H1 (cell line): ENCODE measurements around the gene ACTN2. TPM values are rescaled to one million over a fixed set of nuclear protein-coding genes. Genes with fewer than 3 reads are reported as not detected.

ENCODE experiments used
- CTCF ChIA-PET: fragments of 300-600 bp; sonication (Branson Sonifier 250); formaldehyde crosslinking; loops from one replicate; lab custom pipeline; 2021; ENCODE audit not compliant: partially characterized antibody; lab: Charles Lee
- POLR2A ChIA-PET: fragments of 300-600 bp; sonication (Branson Sonifier 250); formaldehyde crosslinking; loops from one replicate; lab custom pipeline; 2021; ENCODE audit warnings: inconsistent platforms; ENCODE audit not compliant: partially characterized antibody; lab: Charles Lee
- DNase-seq, 2 experiments: peaks; one replicate each; pipeline versions ENCODE4 v3.0.0 to v3.0.0-alpha.2; 2010 to 2022; ENCODE audit warnings: low spot score in 2 of 2, low read depth in 1 of 2, mixed read lengths in 1 of 2
- FAIRE-seq: peaks from 2 replicates; lab custom pipeline; 2011; peaks lifted over from hg19 to GRCh38; lab: Jason Lieb, UNC
- H2AFZ ChIP-seq: 2 replicates; pipeline ENCODE4 v1.8.1; 2012; ENCODE audit warnings: low read length, inconsistent platforms
- H2AK5ac ChIP-seq: 2 replicates; pipeline ENCODE4 v1.6.1; 2013; ENCODE audit warnings: low read depth, low read length
- H2BK120ac ChIP-seq: replicated peaks from 2 replicates; pipeline ENCODE3; 2013; ENCODE audit warnings: low read depth, low read length, inconsistent platforms
- H2BK12ac ChIP-seq: 2 replicates; pipeline ENCODE4 v1.6.1; 2013; ENCODE audit warnings: low read depth, low read length
- H2BK15ac ChIP-seq: 2 replicates; pipeline ENCODE4 v1.6.1; 2013; ENCODE audit warnings: low read length
- H2BK20ac ChIP-seq: 2 replicates; pipeline ENCODE4 v1.6.1; 2013; ENCODE audit warnings: low read length
- H2BK5ac ChIP-seq: 2 replicates; pipeline ENCODE4 v1.6.1; 2013; ENCODE audit warnings: low read depth, low read length
- H3K14ac ChIP-seq: 2 replicates; pipeline ENCODE4 v1.6.1; 2013; ENCODE audit warnings: inconsistent platforms; ENCODE audit not compliant: insufficient read length
- H3K18ac ChIP-seq: 2 replicates; pipeline ENCODE4 v1.6.1; 2013; ENCODE audit warnings: low read length; ENCODE audit errors: extremely low read depth
- H3K23ac ChIP-seq: 2 replicates; pipeline ENCODE4 v1.6.1; 2013; ENCODE audit warnings: inconsistent platforms; ENCODE audit not compliant: insufficient read length
- H3K23me2 ChIP-seq: 2 replicates; pipeline ENCODE4 v1.6.1; 2013; ENCODE audit warnings: low read depth, low read length
- H3K27ac ChIP-seq: 2 replicates; pipeline ENCODE4 v1.6.1; 2011; ENCODE audit warnings: low read depth, low read length, inconsistent platforms
- H3K27me3 ChIP-seq, 4 experiments: replicated peaks in 1 of 4; 1 replicate in 1 of 4; 2 replicates in 3 of 4; pipeline versions ENCODE4 v1.6.1 to v1.8.1; 2011 to 2013; ENCODE audit warnings: low read length in 3 of 4, mild to moderate bottlenecking in 3 of 4, inconsistent platforms in 2 of 4, mixed read lengths in 2 of 4, moderate library complexity in 1 of 4; ENCODE audit not compliant: control insufficient read depth in 3 of 4, insufficient read depth in 3 of 4; ENCODE audit errors: extremely low read depth in 1 of 4
- H3K36me3 ChIP-seq, 4 experiments: 2 replicates each; pipeline versions ENCODE4 v1.6.1 to v1.8.1; 2011 to 2013; ENCODE audit warnings: mild to moderate bottlenecking in 4 of 4, low read length in 3 of 4, moderate library complexity in 2 of 4, control low read depth in 1 of 4, inconsistent platforms in 1 of 4; ENCODE audit not compliant: insufficient read depth in 4 of 4, control insufficient read depth in 2 of 4
- H3K4ac ChIP-seq: replicated peaks from 2 replicates; pipeline ENCODE3; 2013; ENCODE audit warnings: low read length, low read depth, mixed read lengths, inconsistent platforms; ENCODE audit not compliant: insufficient read length
- H3K4me1 ChIP-seq, 4 experiments: replicated peaks in 1 of 4; 1 replicate in 1 of 4; 2 replicates in 3 of 4; pipeline versions ENCODE4 v1.6.1 to v1.8.1; 2011 to 2013; ENCODE audit warnings: low read length in 3 of 4, inconsistent platforms in 2 of 4, mixed read lengths in 1 of 4; ENCODE audit not compliant: insufficient read depth in 4 of 4, control insufficient read depth in 3 of 4
- H3K4me2 ChIP-seq, 2 experiments: 2 replicates each; pipeline versions ENCODE4 v1.6.1 to v1.8.1; 2011 to 2013; ENCODE audit warnings: low read depth in 2 of 2, low read length in 2 of 2, control low read depth in 1 of 2, inconsistent platforms in 1 of 2, mild to moderate bottlenecking in 1 of 2; ENCODE audit not compliant: insufficient read depth in 1 of 2
- H3K4me3 ChIP-seq, 4 experiments: fragments of 200-600, 300-600 bp in 1 of 4; sonication (generic), shearing (Covaris generic), sonication (Bioruptor Twin) in 1 of 4; 2 replicates each; pipeline versions ENCODE4 v1.5.1 to v1.8.1; 2011 to 2016; ENCODE audit warnings: low read length in 4 of 4, low read depth in 3 of 4, control low read depth in 2 of 4, inconsistent platforms in 2 of 4, mild to moderate bottlenecking in 2 of 4, mixed read lengths in 1 of 4, moderate library complexity in 1 of 4; ENCODE audit not compliant: insufficient read depth in 2 of 4; ENCODE audit errors: extremely low read depth in 1 of 4
- H3K56ac ChIP-seq: replicated peaks from 2 replicates; pipeline ENCODE3; 2013; ENCODE audit warnings: low read depth, mild to moderate bottlenecking, mixed read lengths, low read length, inconsistent platforms; ENCODE audit not compliant: insufficient read length
- H3K79me1 ChIP-seq: 2 replicates; pipeline ENCODE4 v1.6.1; 2013; ENCODE audit warnings: low read depth, low read length, control low read depth
- H3K79me2 ChIP-seq, 2 experiments: 2 replicates each; pipeline versions ENCODE4 v1.6.1 to v1.8.1; 2012 to 2013; ENCODE audit warnings: low read length in 2 of 2, mild to moderate bottlenecking in 2 of 2, inconsistent platforms in 1 of 2; ENCODE audit not compliant: insufficient read depth in 2 of 2, control insufficient read depth in 1 of 2
- H3K9ac ChIP-seq, 4 experiments: replicated peaks in 1 of 4; 1 replicate in 1 of 4; 2 replicates in 3 of 4; pipeline versions ENCODE4 v1.6.1 to v1.8.1; 2011 to 2013; ENCODE audit warnings: low read depth in 3 of 4, low read length in 3 of 4, control low read depth in 2 of 4, mild to moderate bottlenecking in 2 of 4, moderate library complexity in 2 of 4, inconsistent platforms in 1 of 4; ENCODE audit errors: extremely low read depth in 1 of 4
- H3K9me3 ChIP-seq, 2 experiments: 2 replicates each; pipeline versions ENCODE4 v1.6.1 to v1.8.1; 2012 to 2013; ENCODE audit warnings: mild to moderate bottlenecking in 2 of 2, moderate library complexity in 2 of 2, control low read depth in 1 of 2, inconsistent platforms in 1 of 2, low read depth in 1 of 2, low read length in 1 of 2, mixed read lengths in 1 of 2; ENCODE audit not compliant: insufficient read depth in 2 of 2
- H4K20me1 ChIP-seq, 2 experiments: replicated peaks in 1 of 2; 2 replicates each; pipeline versions ENCODE3 to v1.8.1; 2011 to 2013; ENCODE audit warnings: inconsistent platforms in 2 of 2, low read length in 2 of 2, mild to moderate bottlenecking in 1 of 2; ENCODE audit not compliant: insufficient read depth in 2 of 2, control insufficient read depth in 1 of 2
- H4K5ac ChIP-seq: 2 replicates; pipeline ENCODE4 v1.6.1; 2013; ENCODE audit warnings: low read length, low read depth, mixed read lengths, inconsistent platforms; ENCODE audit not compliant: insufficient read length
- H4K8ac ChIP-seq: 2 replicates; pipeline ENCODE4 v1.8.0; 2013; ENCODE audit warnings: mild to moderate bottlenecking, moderate library complexity, low read length, inconsistent platforms; ENCODE audit not compliant: insufficient read depth; ENCODE audit errors: extremely low read depth
- H4K91ac ChIP-seq: replicated peaks from 2 replicates; pipeline ENCODE3; 2013; ENCODE audit warnings: low read length, mixed read lengths, inconsistent platforms; ENCODE audit not compliant: insufficient read length
- CEBPB ChIP-seq: IDR thresholded peaks from 2 replicates; pipeline ENCODE4 v1.6.1; 2012; ENCODE audit warnings: low read depth, low read length
- CREB1 ChIP-seq: IDR thresholded peaks from 2 replicates; pipeline ENCODE4 v1.6.1; 2012; ENCODE audit warnings: inconsistent platforms
- KDM5A ChIP-seq: fragments of 200-600 bp; IDR thresholded peaks from 2 replicates; pipeline ENCODE4 v1.7.1; 2012; ENCODE audit warnings: mild to moderate bottlenecking, low read length, inconsistent platforms, mixed read lengths
- RXRA ChIP-seq: IDR thresholded peaks from 2 replicates; pipeline ENCODE4 v1.6.1; 2011; ENCODE audit warnings: low read depth, mild to moderate bottlenecking, low read length, moderate library complexity; ENCODE audit not compliant: insufficient read depth
- SP4 ChIP-seq: IDR thresholded peaks from 2 replicates; pipeline ENCODE4 v1.6.1; 2012; ENCODE audit warnings: low read length, inconsistent platforms
- WGBS, 2 experiments: shearing (Covaris generic) in 1 of 2; methylation state at CpG; one replicate each; pipeline versions ENCODE4 v1.1.6 to v1.1.7; 2013 to 2015; ENCODE audit warnings: low lambda C conversion rate in 2 of 2, mixed read lengths in 2 of 2, inconsistent platforms in 1 of 2, low coverage in 1 of 2, missing lambda C conversion rate in 1 of 2; ENCODE audit not compliant: insufficient replicate concordance in 2 of 2, insufficient coverage in 1 of 2, insufficient read length in 1 of 2; ENCODE audit errors: extremely low coverage in 1 of 2, missing lambda C conversion rate in 1 of 2; 5-methylcytosine and 5-hydroxymethylcytosine counted together
- polyA plus RNA-seq, 7 experiments: library from polyadenylated mRNA; depleted of rRNA in 3 of 7; stranded (reverse) in 5 of 7; unstranded in 2 of 7; fragments of >200 nt in 5 of 7; fragments of 200-250 nt in 2 of 7; gene quantifications; 1 replicate in 5 of 7; 2 replicates in 1 of 7; 4 replicates in 1 of 7; pipeline versions ENCODE4 v1.2.1 to v1.2.3, GENCODE V29; 2011 to 2013; ENCODE audit warnings: missing spikeins in 2 of 7, mixed read lengths in 2 of 7
- total RNA-seq: library from RNA; stranded (reverse); fragmentation: NEBNext Ultra II Directional; extraction: Animal tissue kit (Norgen Biotek cat#: 25700); gene quantifications from 2 replicates; pipeline ENCODE4 v1.2.1, GENCODE V29; 2021
- TF ChIP-seq, protein P1 (sequence below): IDR thresholded peaks from 2 replicates; pipeline ENCODE4 v1.6.1; 2012; ENCODE audit warnings: inconsistent platforms
- TF ChIP-seq, protein P2 (sequence below): IDR thresholded peaks from 2 replicates; pipeline ENCODE4 v1.6.1; 2012; ENCODE audit warnings: low read length, inconsistent platforms

The ACTN2 gene
- total and polyA plus RNA-seq, 2 of the 8 experiments (the other 6 are each of a cell fraction or from before 2014, with no cell fraction given) = 1.9 to 4.1 TPM

GRCh38 chr1:236642763-236643162 is 43.5 kb upstream of the ACTN2 start:
- peaks cover 0 to 1% (median 0%) of the 10 kb centered on the region in 4 experiments; a peak in 1 of 7 replicates for H3K27me3 ChIP-seq
- no peak overlapping the region for H4K5ac ChIP-seq
- no peaks in the 10 kb centered on the region for H4K20me1 ChIP-seq
- H3K4ac ChIP-seq = no peak overlapping the region
- H3K18ac ChIP-seq = no peak overlapping the region
- DNase-seq (no peak), FAIRE-seq (no peak)
- no peak overlapping the region for H2BK20ac ChIP-seq
- H3K4me3 ChIP-seq = no peak overlapping the region
- no peak overlapping the region for H2BK120ac ChIP-seq
- no peak overlapping the region for H4K8ac ChIP-seq
- no peaks in the 10 kb centered on the region for H3K4me1 ChIP-seq
- no peak overlapping the region for H3K4me2 ChIP-seq
- no peaks in the 10 kb centered on the region for H3K36me3 ChIP-seq
- H3K23me2 ChIP-seq = no peaks in the 10 kb centered on the region
- TF ChIP-seq CREB1 (no peak), CEBPB (no peak), KDM5A (no peak), RXRA (no peak), SP4 (no peak)
- TF ChIP-seq, protein P1, sequence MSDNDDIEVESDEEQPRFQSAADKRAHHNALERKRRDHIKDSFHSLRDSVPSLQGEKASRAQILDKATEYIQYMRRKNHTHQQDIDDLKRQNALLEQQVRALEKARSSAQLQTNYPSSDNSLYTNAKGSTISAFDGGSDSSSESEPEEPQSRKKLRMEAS = no peak
- TF ChIP-seq, protein P2, sequence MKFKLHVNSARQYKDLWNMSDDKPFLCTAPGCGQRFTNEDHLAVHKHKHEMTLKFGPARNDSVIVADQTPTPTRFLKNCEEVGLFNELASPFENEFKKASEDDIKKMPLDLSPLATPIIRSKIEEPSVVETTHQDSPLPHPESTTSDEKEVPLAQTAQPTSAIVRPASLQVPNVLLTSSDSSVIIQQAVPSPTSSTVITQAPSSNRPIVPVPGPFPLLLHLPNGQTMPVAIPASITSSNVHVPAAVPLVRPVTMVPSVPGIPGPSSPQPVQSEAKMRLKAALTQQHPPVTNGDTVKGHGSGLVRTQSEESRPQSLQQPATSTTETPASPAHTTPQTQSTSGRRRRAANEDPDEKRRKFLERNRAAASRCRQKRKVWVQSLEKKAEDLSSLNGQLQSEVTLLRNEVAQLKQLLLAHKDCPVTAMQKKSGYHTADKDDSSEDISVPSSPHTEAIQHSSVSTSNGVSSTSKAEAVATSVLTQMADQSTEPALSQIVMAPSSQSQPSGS = no peak
- H2BK12ac ChIP-seq = no peak overlapping the region
- no peaks in the 10 kb centered on the region for H3K79me2 ChIP-seq
- POLR2A ChIA-PET = no interaction called here
- no peaks in the 10 kb centered on the region for H3K9me3 ChIP-seq
- H3K79me1 ChIP-seq = no peaks in the 10 kb centered on the region
- H2BK5ac ChIP-seq = no peak overlapping the region
- no peak overlapping the region for H2AK5ac ChIP-seq
- no peak overlapping the region for H2AFZ ChIP-seq
- no peak overlapping the region for H3K14ac ChIP-seq
- no peak overlapping the region for H3K56ac ChIP-seq
- H3K9ac ChIP-seq = no peak overlapping the region
- no peak overlapping the region for H3K23ac ChIP-seq
- H4K91ac ChIP-seq = no peak overlapping the region
- no peak overlapping the region for H3K27ac ChIP-seq
- WGBS, 2 experiments = 93% methylated on average over 4 of the region's 4 CpGs; no CpG with 5 or more reads in 1 of the 2 experiments
- CTCF ChIA-PET = interaction anchor here (0.6 kb wide), 3 partner anchors 15 to 1294 kb away, joined by 3 to 4 read pairs (median 3); no protein-coding TSS in a partner anchor
- H2BK15ac ChIP-seq = no peak overlapping the region
